KMS-11 (cell line): ENCODE measurements around the gene FILIP1.

ENCODE experiments used
- H2AFZ ChIP-seq: fragments of 200-600 bp; sonication (generic); 2 replicates; pipeline ENCODE4 v1.6.1; 2016; ENCODE audit warnings: antibody characterized with exemption, mixed run types, low read depth
- H3K27ac ChIP-seq: fragments of 200-600 bp; sonication (generic); 2 replicates; pipeline ENCODE4 v1.6.1; 2016; ENCODE audit warnings: mild to moderate bottlenecking, mixed run types
- H3K27me3 ChIP-seq: fragments of 200-600 bp; sonication (generic); 2 replicates; pipeline ENCODE4 v1.6.1; 2017; ENCODE audit warnings: mild to moderate bottlenecking, low read depth, mixed run types, moderate library complexity; ENCODE audit not compliant: insufficient read depth
- H3K36me3 ChIP-seq: fragments of 200-600 bp; sonication (generic); 2 replicates; pipeline ENCODE4 v1.6.1; 2017; ENCODE audit warnings: mild to moderate bottlenecking, mixed run types; ENCODE audit not compliant: insufficient read depth
- H3K4me1 ChIP-seq: fragments of 200-600 bp; sonication (generic); 2 replicates; pipeline ENCODE4 v1.6.1; 2016; ENCODE audit warnings: mild to moderate bottlenecking, low read depth, mixed run types; ENCODE audit not compliant: poor library complexity, severe bottlenecking
- H3K4me2 ChIP-seq: fragments of 200-600 bp; sonication (generic); 2 replicates; pipeline ENCODE4 v1.7.0; 2016; ENCODE audit warnings: mild to moderate bottlenecking, mixed run types
- H3K4me3 ChIP-seq: fragments of 200-600 bp; sonication (generic); IDR thresholded peaks from 2 replicates; pipeline ENCODE4 v1.6.1; 2017; ENCODE audit warnings: low read depth, low read length, mixed read lengths; ENCODE audit not compliant: insufficient read depth
- H3K79me2 ChIP-seq: fragments of 200-600 bp; sonication (generic); 2 replicates; pipeline ENCODE4 v1.6.1; 2016; ENCODE audit warnings: low read depth, mixed run types; ENCODE audit not compliant: insufficient read depth
- H3K9ac ChIP-seq: fragments of 200-600 bp; sonication (generic); 2 replicates; pipeline ENCODE4 v1.6.1; 2016; ENCODE audit warnings: mild to moderate bottlenecking, mixed run types
- H4K20me1 ChIP-seq: fragments of 200-600 bp; sonication (generic); 2 replicates; pipeline ENCODE4 v1.6.1; 2016; ENCODE audit warnings: mild to moderate bottlenecking, mixed run types; ENCODE audit not compliant: insufficient read depth
- TF ChIP-seq, protein P1 (sequence below): fragments of 200-600 bp; sonication (generic); conservative IDR thresholded peaks from 2 replicates; pipeline ENCODE4 v1.6.1; 2017; ENCODE audit warnings: low read depth, mild to moderate bottlenecking, antibody characterized with exemption, low read length, moderate library complexity, mixed read lengths

The FILIP1 gene

DNA sequence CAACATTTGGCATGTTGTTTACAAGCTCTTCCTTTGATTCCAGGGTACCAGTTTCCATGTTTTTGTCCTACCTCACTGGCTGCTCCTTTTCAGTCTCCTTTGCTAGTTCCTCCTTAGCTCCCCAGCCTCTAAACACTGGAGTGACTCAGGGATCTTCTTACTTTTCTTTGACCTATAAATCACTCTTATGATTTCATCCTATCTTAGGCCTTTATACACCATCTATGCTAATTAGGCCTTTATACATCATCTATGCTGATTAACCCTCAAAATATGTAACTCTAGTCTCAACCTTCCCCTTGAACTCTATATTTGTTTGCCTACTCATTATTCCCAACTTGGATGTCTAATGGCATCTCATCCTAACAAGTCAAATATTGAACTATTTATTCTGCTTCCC is 218.5 kb downstream of the FILIP1 start:
- Histone ChIP-seq H3K4me3 (no peak overlapping the region), H4K20me1 (no peaks in the 10 kb centered on the region), H3K79me2 (peaks cover 39% of the 10 kb centered on the region), H3K27ac (no peak overlapping the region), H3K9ac (no peak overlapping the region), H3K4me2 (no peak overlapping the region), H3K36me3 (no peaks in the 10 kb centered on the region), H3K27me3 (no peaks in the 10 kb centered on the region), H2AFZ (no peak overlapping the region), H3K4me1 (no peaks in the 10 kb centered on the region)
- TF ChIP-seq, protein P1, sequence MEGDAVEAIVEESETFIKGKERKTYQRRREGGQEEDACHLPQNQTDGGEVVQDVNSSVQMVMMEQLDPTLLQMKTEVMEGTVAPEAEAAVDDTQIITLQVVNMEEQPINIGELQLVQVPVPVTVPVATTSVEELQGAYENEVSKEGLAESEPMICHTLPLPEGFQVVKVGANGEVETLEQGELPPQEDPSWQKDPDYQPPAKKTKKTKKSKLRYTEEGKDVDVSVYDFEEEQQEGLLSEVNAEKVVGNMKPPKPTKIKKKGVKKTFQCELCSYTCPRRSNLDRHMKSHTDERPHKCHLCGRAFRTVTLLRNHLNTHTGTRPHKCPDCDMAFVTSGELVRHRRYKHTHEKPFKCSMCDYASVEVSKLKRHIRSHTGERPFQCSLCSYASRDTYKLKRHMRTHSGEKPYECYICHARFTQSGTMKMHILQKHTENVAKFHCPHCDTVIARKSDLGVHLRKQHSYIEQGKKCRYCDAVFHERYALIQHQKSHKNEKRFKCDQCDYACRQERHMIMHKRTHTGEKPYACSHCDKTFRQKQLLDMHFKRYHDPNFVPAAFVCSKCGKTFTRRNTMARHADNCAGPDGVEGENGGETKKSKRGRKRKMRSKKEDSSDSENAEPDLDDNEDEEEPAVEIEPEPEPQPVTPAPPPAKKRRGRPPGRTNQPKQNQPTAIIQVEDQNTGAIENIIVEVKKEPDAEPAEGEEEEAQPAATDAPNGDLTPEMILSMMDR = no peak

DNA sequence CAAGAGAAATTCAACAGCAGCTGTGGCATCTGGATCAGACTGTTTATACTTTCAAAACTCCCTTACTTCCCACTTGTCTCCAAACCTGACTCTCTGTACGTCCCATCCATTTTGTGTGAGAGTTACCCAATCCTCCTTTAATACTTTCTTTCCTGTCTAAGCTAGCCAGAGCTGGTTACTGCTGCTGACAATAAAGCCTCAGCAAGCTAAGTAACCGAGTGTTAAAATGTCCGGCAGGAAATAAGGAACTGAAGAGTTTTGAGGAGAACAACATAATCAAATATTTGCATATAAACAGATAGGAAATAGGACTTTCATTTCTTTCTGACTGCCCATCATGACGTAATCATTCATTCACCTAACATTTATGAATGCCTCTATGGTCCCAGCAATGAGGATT is 220.6 kb downstream of the FILIP1 start:
- no peaks in the 10 kb centered on the region for H3K36me3 ChIP-seq
- H3K9ac ChIP-seq = no peak overlapping the region
- no peak overlapping the region for H3K27ac ChIP-seq
- H3K79me2 ChIP-seq = peaks cover 21% of the 10 kb centered on the region
- no peaks in the 10 kb centered on the region for H3K27me3 ChIP-seq
- H3K4me3 ChIP-seq = no peak overlapping the region
- H3K4me1 ChIP-seq = no peaks in the 10 kb centered on the region
- no peaks in the 10 kb centered on the region for H4K20me1 ChIP-seq
- TF ChIP-seq, protein P1 = no peak
- H2AFZ ChIP-seq = no peak overlapping the region
- H3K4me2 ChIP-seq = no peak overlapping the region

DNA sequence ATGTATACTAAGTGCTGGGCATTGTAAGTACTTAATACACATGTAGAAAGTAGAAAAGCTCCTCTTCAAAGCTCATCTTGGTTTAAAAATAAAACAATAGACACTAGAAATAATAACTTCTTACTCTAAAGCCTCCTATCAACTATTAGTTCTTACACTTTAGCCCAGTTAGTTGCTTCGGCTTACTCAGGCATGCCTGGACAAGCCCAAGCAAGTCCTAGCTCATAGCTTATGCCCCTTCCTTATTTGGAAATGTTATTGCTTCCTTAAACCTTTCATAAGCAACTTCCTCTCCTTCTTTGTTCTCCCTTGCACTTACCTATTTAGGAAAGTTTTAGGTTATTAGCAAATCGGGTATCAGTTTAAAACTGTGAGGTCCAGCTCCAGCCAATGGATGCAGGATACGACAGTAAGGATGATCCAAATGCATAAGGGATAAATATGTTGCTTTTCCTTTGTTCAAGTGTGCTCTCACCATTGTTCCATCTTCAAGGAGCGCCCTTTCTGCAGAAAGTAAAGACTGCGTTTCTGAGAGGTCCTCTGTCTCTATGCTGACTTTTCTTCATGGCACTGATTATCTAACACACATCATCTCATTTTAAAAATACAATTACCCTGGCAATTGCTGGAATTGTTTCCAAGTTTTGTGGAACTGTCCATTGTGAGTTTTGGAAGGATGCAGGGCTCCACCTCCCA is 221.3 kb downstream of the FILIP1 start:
- TF ChIP-seq, protein P1 = no peak
- H4K20me1 ChIP-seq = no peaks in the 10 kb centered on the region
- H3K4me3 ChIP-seq = no peak overlapping the region
- no peak overlapping the region for H2AFZ ChIP-seq
- no peaks in the 10 kb centered on the region for H3K4me1 ChIP-seq
- H3K79me2 ChIP-seq = peaks cover 21% of the 10 kb centered on the region
- H3K27me3 ChIP-seq = no peaks in the 10 kb centered on the region
- H3K9ac ChIP-seq = no peak overlapping the region
- no peak overlapping the region for H3K4me2 ChIP-seq
- H3K27ac ChIP-seq = no peak overlapping the region
- H3K36me3 ChIP-seq = no peaks in the 10 kb centered on the region

DNA sequence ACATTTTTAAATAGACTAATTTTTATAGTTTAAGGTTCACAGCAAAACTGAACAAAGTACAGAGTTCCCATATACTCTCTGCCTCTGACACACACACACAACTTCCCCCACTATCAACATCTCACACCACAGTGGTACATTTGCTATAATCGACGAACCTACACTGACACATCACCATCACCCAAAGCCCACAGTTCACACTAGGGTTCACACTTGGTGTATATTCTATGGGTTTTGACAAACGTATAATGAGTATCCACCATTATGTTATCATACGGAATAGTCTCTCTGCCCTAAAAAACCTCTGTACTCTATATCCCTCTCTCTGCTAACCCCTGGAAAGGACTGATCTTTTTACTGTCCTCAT is 224.6 kb downstream of the FILIP1 start:
- Histone ChIP-seq H3K4me2 (no peak overlapping the region), H3K9ac (no peak overlapping the region), H4K20me1 (no peaks in the 10 kb centered on the region), H3K79me2 (peaks cover 5% of the 10 kb centered on the region; the same call in 1 of the 2 replicates), H3K36me3 (no peaks in the 10 kb centered on the region), H3K27me3 (no peaks in the 10 kb centered on the region), H2AFZ (no peak overlapping the region), H3K27ac (no peak overlapping the region), H3K4me3 (no peak overlapping the region), H3K4me1 (no peaks in the 10 kb centered on the region)
- TF ChIP-seq, protein P1 = no peak
